Measurements from ENCODE around the gene GIMAP8.
"Not testable (repeated sequence)": the region's sequence is repeated elsewhere in the genome, so short reads cannot be mapped to it uniquely, and the experiment has no call there.

GIMAP8 gene

DNA sequence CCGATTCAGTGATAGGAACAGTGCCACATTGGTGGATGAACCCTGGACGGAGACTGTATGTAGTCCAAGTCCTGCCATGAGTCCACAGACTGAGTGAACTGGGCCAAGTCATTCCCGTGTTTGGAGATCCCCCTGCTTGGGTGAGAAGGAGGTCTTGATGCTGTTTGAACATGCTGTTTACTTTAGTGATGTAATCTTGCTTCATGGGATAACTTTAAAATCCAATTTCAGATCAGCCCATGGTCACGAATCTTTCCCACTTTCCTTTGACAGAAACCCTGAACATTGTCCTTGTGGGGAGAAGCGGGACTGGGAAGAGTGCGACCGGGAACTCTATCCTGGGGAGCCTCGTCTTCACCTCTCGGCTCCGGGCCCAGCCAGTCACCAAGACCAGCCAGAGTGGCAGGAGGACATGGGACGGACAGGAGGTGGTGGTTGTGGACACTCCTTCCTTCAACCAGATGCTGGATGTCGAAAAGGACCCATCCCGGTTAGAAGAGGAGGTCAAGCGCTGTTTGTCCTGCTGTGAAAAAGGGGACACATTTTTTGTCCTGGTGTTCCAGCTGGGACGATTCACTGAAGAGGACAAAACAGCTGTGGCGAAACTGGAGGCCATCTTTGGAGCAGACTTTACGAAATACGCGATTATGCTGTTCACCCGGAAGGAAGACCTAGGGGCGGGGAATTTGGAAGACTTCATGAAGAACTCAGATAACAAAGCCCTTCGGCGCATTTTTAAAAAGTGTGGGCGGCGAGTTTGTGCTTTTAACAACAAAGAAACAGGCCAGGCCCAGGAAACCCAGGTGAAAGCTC is 26.6 kb downstream of the GIMAP8 start:
- TF ChIP-seq, protein P1, sequence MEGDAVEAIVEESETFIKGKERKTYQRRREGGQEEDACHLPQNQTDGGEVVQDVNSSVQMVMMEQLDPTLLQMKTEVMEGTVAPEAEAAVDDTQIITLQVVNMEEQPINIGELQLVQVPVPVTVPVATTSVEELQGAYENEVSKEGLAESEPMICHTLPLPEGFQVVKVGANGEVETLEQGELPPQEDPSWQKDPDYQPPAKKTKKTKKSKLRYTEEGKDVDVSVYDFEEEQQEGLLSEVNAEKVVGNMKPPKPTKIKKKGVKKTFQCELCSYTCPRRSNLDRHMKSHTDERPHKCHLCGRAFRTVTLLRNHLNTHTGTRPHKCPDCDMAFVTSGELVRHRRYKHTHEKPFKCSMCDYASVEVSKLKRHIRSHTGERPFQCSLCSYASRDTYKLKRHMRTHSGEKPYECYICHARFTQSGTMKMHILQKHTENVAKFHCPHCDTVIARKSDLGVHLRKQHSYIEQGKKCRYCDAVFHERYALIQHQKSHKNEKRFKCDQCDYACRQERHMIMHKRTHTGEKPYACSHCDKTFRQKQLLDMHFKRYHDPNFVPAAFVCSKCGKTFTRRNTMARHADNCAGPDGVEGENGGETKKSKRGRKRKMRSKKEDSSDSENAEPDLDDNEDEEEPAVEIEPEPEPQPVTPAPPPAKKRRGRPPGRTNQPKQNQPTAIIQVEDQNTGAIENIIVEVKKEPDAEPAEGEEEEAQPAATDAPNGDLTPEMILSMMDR (IDR thresholded peaks at IDR 0.05; ENCODE audit: low read depth, low read length) = no peak
- TF ChIP-seq MYC (IDR thresholded peaks at IDR 0.05; ENCODE audit: low read depth, low read length) (no peak), POLR2A (IDR thresholded peaks at IDR 0.05; ENCODE audit: extremely low read depth, insufficient read length) (no peak), MAX (IDR thresholded peaks at IDR 0.05; ENCODE audit: low read depth, low read length) (no peak)
- H3K4me3 ChIP-seq (ENCODE audit: low read depth, low read length) = no peak overlapping the region
- DNase-seq (ENCODE audit: low read depth) = no peak

DNA sequence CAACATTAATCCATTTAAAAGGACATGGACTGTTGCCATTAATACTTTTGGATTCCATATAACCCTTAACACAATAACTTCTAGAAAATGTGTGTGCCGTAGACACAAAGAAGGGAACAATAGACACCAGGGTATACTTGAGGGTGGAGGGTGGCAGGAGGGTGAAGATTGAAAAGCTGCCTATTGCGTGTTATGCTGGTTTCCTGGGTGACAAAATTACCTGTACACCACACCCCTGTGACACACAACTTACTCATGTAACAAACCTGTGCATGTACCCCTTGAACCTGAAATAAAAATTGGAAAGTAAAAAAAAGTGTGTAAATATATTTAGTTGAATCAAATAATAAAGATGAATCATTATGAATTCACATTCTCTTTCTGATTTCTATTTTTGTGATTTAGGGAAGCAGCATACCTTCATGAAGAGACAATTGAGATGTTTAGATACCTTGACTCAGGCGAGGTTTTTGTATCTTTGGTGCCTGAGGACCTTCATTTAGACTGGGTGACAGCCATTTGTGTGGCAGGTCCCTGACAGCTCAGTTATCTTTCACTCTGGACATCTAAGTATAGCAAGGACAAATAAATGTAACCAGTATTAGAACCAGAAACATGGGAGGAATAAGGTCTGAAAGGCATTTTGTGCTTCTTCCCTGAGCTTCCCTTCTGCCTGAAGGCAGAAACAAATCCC is 28.7 kb downstream of the GIMAP8 start:
- TF ChIP-seq, protein P1 (IDR thresholded peaks at IDR 0.05; ENCODE audit: low read depth, low read length) = no peak
- TF ChIP-seq POLR2A (IDR thresholded peaks at IDR 0.05; ENCODE audit: extremely low read depth, insufficient read length) = no peak
- TF ChIP-seq MAX (IDR thresholded peaks at IDR 0.05; ENCODE audit: low read depth, low read length) = no peak
- TF ChIP-seq MYC (IDR thresholded peaks at IDR 0.05; ENCODE audit: low read depth, low read length) = no peak
- no peak for DNase-seq (ENCODE audit: low read depth)
- no peak overlapping the region for H3K4me3 ChIP-seq (ENCODE audit: low read depth, low read length)

DNA sequence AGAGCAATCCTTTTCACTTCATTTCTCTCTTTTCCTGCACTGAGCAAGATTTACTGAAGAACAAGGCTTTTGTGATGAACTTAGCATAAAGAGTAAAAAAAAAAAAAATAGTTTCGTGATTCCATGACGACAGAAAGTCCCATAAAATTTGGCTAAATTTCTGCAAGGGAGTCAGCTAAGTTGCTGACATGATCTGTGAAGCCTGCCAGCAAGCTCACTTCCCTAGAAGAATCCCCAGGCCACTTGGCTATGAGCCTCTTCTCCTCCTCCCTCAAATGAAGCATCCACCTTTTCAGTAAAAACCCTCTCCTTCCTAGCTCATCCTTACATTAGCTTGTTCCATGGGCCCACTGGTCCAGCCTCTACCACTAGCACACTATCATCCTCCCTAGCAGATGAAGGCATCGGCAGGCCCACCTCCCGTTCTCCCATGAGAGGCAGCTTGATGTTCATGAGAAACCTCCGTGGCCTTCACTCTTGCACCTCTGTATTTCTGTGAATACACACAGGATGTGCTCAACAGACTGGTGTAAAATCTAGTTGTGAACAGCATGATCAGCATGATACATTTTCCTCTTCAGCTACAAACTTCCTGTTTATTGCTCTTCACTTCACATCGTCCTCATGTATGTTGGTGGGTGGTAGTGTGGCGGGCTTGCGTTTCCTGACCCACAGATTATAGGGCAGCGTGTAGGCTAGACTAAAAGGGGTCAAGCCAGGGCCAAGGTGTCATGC is 30.9 kb downstream of the GIMAP8 start:
- TF ChIP-seq POLR2A (IDR thresholded peaks at IDR 0.05; ENCODE audit: extremely low read depth, insufficient read length) = no peak
- H3K4me3 ChIP-seq (ENCODE audit: low read depth, low read length) = no peak overlapping the region
- no peak for DNase-seq (ENCODE audit: low read depth)

GRCh38 chr7:150481922-150482321 is 31.5 kb downstream of the GIMAP8 start:
- no peak overlapping the region for H3K4me3 ChIP-seq (ENCODE audit: low read depth, low read length)
- TF ChIP-seq POLR2A (IDR thresholded peaks at IDR 0.05; ENCODE audit: extremely low read depth, insufficient read length) (no peak), MYC (IDR thresholded peaks at IDR 0.05; ENCODE audit: low read depth, low read length) (no peak), MAX (IDR thresholded peaks at IDR 0.05; ENCODE audit: low read depth, low read length) (no peak)
- TF ChIP-seq, protein P1 (IDR thresholded peaks at IDR 0.05; ENCODE audit: low read depth, low read length) = no peak
- DNase-seq (ENCODE audit: low read depth) = no peak

DNA sequence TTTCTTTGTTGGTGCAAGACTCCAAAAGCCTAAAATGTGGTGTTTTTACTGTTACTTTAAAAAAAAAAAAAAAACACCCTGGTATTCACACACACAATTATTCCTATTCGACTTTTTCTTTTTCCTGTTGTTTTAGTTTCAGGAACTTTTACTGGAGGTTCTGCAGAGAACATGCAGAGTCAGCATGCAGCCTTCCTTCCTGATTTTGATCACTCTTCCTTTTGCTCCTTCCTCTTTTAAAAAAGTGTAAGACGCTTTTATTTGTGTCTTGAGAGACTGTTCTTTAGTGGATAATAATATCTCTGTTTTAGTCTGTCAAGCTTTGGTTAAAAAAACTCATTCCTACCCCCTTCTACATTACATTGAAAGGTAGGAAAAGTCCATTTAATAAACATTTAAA is 33.1 kb downstream of the GIMAP8 start:
- not testable (repeated sequence) for H3K4me3 ChIP-seq (ENCODE audit: low read depth, low read length); DNase-seq (ENCODE audit: low read depth)

DNA sequence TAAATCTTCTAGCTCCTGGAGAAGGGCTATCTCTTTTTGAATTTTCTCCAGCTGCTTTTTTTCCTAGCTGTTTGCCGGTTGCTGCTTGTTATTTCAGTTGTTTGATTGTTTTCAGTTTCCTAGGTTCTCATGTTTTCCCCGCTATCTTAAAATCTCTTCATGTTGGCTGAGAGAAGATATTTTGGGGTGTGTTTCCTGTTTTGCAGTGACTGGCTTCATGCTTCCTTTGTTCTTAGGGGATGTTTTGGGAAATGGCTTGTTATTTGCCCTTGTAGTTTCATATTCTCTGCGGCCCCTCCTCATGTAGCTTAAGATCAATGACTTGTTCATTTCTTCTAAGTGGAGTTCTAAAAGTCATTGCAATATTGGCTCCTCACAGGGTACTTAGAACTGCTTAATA is 33.6 kb downstream of the GIMAP8 start:
- DNase-seq (ENCODE audit: low read depth); H3K4me3 ChIP-seq (ENCODE audit: low read depth, low read length): not testable (repeated sequence)

GRCh38 chr7:150487625-150488024 is 37.2 kb downstream of the GIMAP8 start:
- no peak for TF ChIP-seq POLR2A (IDR thresholded peaks at IDR 0.05; ENCODE audit: extremely low read depth, insufficient read length)
- no peak for TF ChIP-seq MYC (IDR thresholded peaks at IDR 0.05; ENCODE audit: low read depth, low read length)
- no peak for TF ChIP-seq MAX (IDR thresholded peaks at IDR 0.05; ENCODE audit: low read depth, low read length)
- TF ChIP-seq, protein P1 (IDR thresholded peaks at IDR 0.05; ENCODE audit: low read depth, low read length) = no peak
- DNase-seq (ENCODE audit: low read depth) = no peak
- H3K4me3 ChIP-seq (ENCODE audit: low read depth, low read length) = no peak overlapping the region

Data from NB4 (cell line).